ENCODE results near the gene PRDM16.

DNA sequence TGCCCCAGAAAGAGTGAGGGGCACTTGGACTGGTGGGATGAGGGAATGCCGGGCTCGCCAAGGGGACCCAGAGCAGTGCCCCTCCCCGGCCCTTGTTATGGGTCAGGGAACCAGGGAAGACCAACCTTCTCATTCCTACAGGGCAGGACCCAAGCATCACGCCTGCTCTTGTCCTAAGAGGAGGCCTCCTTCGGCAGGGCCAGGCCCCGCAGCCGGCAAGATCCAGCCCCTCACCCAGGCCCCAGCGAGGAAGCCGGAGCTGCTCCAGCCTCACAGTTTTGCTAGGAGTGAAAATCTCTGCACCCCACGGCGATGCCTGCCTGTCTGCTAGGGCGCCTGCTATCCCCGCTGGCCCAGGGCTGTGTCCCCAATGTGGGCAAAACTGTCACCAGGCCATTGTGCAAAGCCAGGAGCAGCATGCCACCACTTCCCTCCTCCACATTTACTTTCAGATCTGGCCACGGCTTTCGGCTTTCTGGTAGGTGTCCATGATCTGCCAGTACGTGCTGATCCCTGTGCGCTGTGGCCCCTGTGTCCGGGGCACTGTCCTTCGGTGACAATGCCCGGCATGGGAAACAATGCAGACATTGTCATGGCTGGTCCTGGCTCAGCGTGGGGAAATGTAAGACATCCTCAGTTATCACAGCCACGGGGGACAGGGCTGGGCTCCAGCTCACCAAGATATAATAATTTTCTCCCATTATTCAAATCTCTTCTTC lies 38.2 kb upstream of the PRDM16 start:
- no peak for TF ChIP-seq KDM5A (IDR thresholded peaks at IDR 0.05)
- TF ChIP-seq, protein P1, sequence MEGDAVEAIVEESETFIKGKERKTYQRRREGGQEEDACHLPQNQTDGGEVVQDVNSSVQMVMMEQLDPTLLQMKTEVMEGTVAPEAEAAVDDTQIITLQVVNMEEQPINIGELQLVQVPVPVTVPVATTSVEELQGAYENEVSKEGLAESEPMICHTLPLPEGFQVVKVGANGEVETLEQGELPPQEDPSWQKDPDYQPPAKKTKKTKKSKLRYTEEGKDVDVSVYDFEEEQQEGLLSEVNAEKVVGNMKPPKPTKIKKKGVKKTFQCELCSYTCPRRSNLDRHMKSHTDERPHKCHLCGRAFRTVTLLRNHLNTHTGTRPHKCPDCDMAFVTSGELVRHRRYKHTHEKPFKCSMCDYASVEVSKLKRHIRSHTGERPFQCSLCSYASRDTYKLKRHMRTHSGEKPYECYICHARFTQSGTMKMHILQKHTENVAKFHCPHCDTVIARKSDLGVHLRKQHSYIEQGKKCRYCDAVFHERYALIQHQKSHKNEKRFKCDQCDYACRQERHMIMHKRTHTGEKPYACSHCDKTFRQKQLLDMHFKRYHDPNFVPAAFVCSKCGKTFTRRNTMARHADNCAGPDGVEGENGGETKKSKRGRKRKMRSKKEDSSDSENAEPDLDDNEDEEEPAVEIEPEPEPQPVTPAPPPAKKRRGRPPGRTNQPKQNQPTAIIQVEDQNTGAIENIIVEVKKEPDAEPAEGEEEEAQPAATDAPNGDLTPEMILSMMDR (IDR thresholded peaks at IDR 0.05): no peak
- TF ChIP-seq JUNB (IDR thresholded peaks at IDR 0.05): no peak
- no peak for TF ChIP-seq ESRRA (IDR thresholded peaks at IDR 0.05; ENCODE audit: borderline replicate concordance, low read length)
- no peak for TF ChIP-seq SMC3 (IDR thresholded peaks at IDR 0.05)
- TF ChIP-seq, protein P2, sequence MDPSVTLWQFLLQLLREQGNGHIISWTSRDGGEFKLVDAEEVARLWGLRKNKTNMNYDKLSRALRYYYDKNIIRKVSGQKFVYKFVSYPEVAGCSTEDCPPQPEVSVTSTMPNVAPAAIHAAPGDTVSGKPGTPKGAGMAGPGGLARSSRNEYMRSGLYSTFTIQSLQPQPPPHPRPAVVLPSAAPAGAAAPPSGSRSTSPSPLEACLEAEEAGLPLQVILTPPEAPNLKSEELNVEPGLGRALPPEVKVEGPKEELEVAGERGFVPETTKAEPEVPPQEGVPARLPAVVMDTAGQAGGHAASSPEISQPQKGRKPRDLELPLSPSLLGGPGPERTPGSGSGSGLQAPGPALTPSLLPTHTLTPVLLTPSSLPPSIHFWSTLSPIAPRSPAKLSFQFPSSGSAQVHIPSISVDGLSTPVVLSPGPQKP (IDR thresholded peaks at IDR 0.05; ENCODE audit: low read depth, low read length): no peak
- TF ChIP-seq EP300 (IDR thresholded peaks at IDR 0.05): no peak
- no peak for TF ChIP-seq MYC (IDR thresholded peaks at IDR 0.05; ENCODE audit: borderline replicate concordance, low read length)
- no peak for TF ChIP-seq BHLHE40 (IDR thresholded peaks at IDR 0.05; ENCODE audit: low read depth, low read length)
- no peak for TF ChIP-seq PHF8 (IDR thresholded peaks at IDR 0.05; ENCODE audit: borderline replicate concordance, low read depth)
- no peak for TF ChIP-seq RAD21 (conservative IDR thresholded peaks at IDR 0.05 in 1 of 2, IDR thresholded peaks at IDR 0.05 in 1 of 2)
- TF ChIP-seq, protein P3, sequence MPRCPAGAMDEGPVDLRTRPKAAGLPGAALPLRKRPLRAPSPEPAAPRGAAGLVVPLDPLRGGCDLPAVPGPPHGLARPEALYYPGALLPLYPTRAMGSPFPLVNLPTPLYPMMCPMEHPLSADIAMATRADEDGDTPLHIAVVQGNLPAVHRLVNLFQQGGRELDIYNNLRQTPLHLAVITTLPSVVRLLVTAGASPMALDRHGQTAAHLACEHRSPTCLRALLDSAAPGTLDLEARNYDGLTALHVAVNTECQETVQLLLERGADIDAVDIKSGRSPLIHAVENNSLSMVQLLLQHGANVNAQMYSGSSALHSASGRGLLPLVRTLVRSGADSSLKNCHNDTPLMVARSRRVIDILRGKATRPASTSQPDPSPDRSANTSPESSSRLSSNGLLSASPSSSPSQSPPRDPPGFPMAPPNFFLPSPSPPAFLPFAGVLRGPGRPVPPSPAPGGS (IDR thresholded peaks at IDR 0.05): no peak
- TF ChIP-seq NR3C1 (IDR thresholded peaks at IDR 0.05): no peak

Data from A549 (cell line).